ENCODE results near the gene C6. TPM values are rescaled to one million over a fixed set of nuclear protein-coding genes. Genes with fewer than 3 reads are reported as not detected.
"Not testable (repeated sequence)": the region's sequence is repeated elsewhere in the genome, so short reads cannot be mapped to it uniquely, and the experiment has no call there.

The C6 gene
- polyA plus RNA-seq, 3 donors = not detected

- H3K9me3 Mint-ChIP-seq = peaks cover 3 to 15% (median 8%) of the 10 kb centered on the region in 7 donors
- Histone ChIP-seq H3K4me3 (replicated peaks in 1 of 3; ENCODE audit: low read depth in 2 of 3, low read length in 3 of 3) (no peak overlapping the region), H2AFZ (ENCODE audit: insufficient read depth, low read depth, low read length, poor library complexity, severe bottlenecking) (no peak overlapping the region), H3K4me2 (replicated peaks; ENCODE audit: extremely low read depth, low read length, poor library complexity, severe bottlenecking) (no peak overlapping the region), H3K4me1 (ENCODE audit: control insufficient read depth in 1 of 2, insufficient read depth in 2 of 2, low read length in 2 of 2) (no peaks in the 10 kb centered on the region), H3K27me3 (ENCODE audit: control insufficient read depth in 2 of 2, insufficient read depth in 2 of 2, low read length in 2 of 2) (no peaks in the 10 kb centered on the region), H3K36me3 (replicated peaks in 1 of 2; ENCODE audit: control insufficient read depth in 1 of 2, insufficient read depth in 2 of 2, low read length in 2 of 2) (no peaks in the 10 kb centered on the region), H3K27ac (ENCODE audit: low read depth in 1 of 2, low read length in 2 of 2) (no peak overlapping the region), H3K79me2 (ENCODE audit: insufficient read depth, low read length) (no peaks in the 10 kb centered on the region), H4K20me1 (ENCODE audit: insufficient read depth, low read length) (no peaks in the 10 kb centered on the region), H3K9me3 (replicated peaks in 1 of 2; ENCODE audit: control insufficient read depth in 1 of 2, insufficient read depth in 1 of 2, low read length in 2 of 2) (peaks cover 9 to 15% of the 10 kb centered on the region in 2 donors), H3K9ac (ENCODE audit: insufficient read depth, low read length, poor library complexity, severe bottlenecking) (no peak overlapping the region)
- H3K27me3 Mint-ChIP-seq (ENCODE audit: low read depth in 3 of 3) = no peaks in the 10 kb centered on the region
- H3K4me1 Mint-ChIP-seq = no peaks in the 10 kb centered on the region
- H3K4me3 Mint-ChIP-seq = no peak overlapping the region
- no peak overlapping the region for H3K27ac Mint-ChIP-seq
- intact Hi-C loops (cut with micrococcal nuclease) = no loop called here
- H3K36me3 Mint-ChIP-seq = no peaks in the 10 kb centered on the region
- DNase-seq = no peak
- no peak for TF ChIP-seq CTCF (IDR thresholded peaks at IDR 0.05)
Observed at GRCh38 chr5:41234475-41234874, 21.1 kb upstream of the C6 start.

GRCh38 chr5:41232797-41233196, 19.5 kb upstream of the C6 start:
- H3K9ac ChIP-seq (ENCODE audit: insufficient read depth, low read length, poor library complexity, severe bottlenecking) = no peak overlapping the region
- H3K9me3 ChIP-seq (replicated peaks in 1 of 2; ENCODE audit: control insufficient read depth in 1 of 2, insufficient read depth in 1 of 2, low read length in 2 of 2) = peaks cover 7 to 24% of the 10 kb centered on the region in 2 donors
- no peak overlapping the region for H3K4me3 ChIP-seq (replicated peaks in 1 of 3; ENCODE audit: low read depth in 2 of 3, low read length in 3 of 3)
- H3K4me1 ChIP-seq (ENCODE audit: control insufficient read depth in 1 of 2, insufficient read depth in 2 of 2, low read length in 2 of 2) = no peaks in the 10 kb centered on the region
- H3K79me2 ChIP-seq (ENCODE audit: insufficient read depth, low read length) = no peaks in the 10 kb centered on the region
- no peaks in the 10 kb centered on the region for H3K27me3 ChIP-seq (ENCODE audit: control insufficient read depth in 2 of 2, insufficient read depth in 2 of 2, low read length in 2 of 2)
- intact Hi-C loops (cut with micrococcal nuclease) = no loop called here
- H3K27ac ChIP-seq (ENCODE audit: low read depth in 1 of 2, low read length in 2 of 2) = no peak overlapping the region
- no peaks in the 10 kb centered on the region for H4K20me1 ChIP-seq (ENCODE audit: insufficient read depth, low read length)
- Mint-ChIP-seq H3K9me3 (peaks cover 4 to 17% (median 9%) of the 10 kb centered on the region in 7 donors), H3K27me3 (ENCODE audit: low read depth in 3 of 3) (no peaks in the 10 kb centered on the region), H3K4me1 (no peaks in the 10 kb centered on the region), H3K27ac (no peak overlapping the region), H3K36me3 (no peaks in the 10 kb centered on the region), H3K4me3 (no peak overlapping the region)
- no peak for TF ChIP-seq CTCF (IDR thresholded peaks at IDR 0.05)
- H3K36me3 ChIP-seq (replicated peaks in 1 of 2; ENCODE audit: control insufficient read depth in 1 of 2, insufficient read depth in 2 of 2, low read length in 2 of 2) = no peaks in the 10 kb centered on the region
- H2AFZ ChIP-seq (ENCODE audit: insufficient read depth, low read depth, low read length, poor library complexity, severe bottlenecking) = no peak overlapping the region
- no peak overlapping the region for H3K4me2 ChIP-seq (replicated peaks; ENCODE audit: extremely low read depth, low read length, poor library complexity, severe bottlenecking)
- no peak for DNase-seq

DNA sequence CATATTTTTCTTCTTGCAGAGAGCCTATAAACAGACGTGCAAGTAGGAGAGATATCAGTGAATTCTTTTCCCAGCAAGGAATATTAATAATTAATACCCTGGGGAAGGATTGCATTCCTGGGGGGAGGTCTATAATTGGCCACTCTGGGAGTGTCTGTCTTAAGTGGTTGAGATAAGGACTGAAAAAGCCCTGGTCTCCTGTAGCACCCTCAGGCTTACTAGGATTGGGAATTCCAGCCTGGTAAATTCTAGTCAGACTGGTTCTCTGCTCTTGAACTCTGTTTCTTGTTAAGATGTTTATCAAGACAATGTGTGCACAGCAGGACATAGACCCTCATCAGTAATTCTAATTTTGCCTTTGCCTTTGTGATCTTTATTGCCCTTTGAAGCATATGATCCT, 16.9 kb upstream of the C6 start:
- H3K4me3 Mint-ChIP-seq; H3K27me3 ChIP-seq (ENCODE audit: control insufficient read depth in 2 of 2, insufficient read depth in 2 of 2, low read length in 2 of 2); H3K27ac ChIP-seq (ENCODE audit: low read depth in 1 of 2, low read length in 2 of 2); H3K4me2 ChIP-seq (replicated peaks; ENCODE audit: extremely low read depth, low read length, poor library complexity, severe bottlenecking); H3K27me3 Mint-ChIP-seq (ENCODE audit: low read depth in 3 of 3); H3K79me2 ChIP-seq (ENCODE audit: insufficient read depth, low read length); H3K36me3 Mint-ChIP-seq; H2AFZ ChIP-seq (ENCODE audit: insufficient read depth, low read depth, low read length, poor library complexity, severe bottlenecking); H3K36me3 ChIP-seq (replicated peaks in 1 of 2; ENCODE audit: control insufficient read depth in 1 of 2, insufficient read depth in 2 of 2, low read length in 2 of 2); H3K27ac Mint-ChIP-seq; DNase-seq; intact Hi-C loops (cut with micrococcal nuclease); H3K4me3 ChIP-seq (replicated peaks in 1 of 3; ENCODE audit: low read depth in 2 of 3, low read length in 3 of 3); H4K20me1 ChIP-seq (ENCODE audit: insufficient read depth, low read length); H3K4me1 Mint-ChIP-seq; H3K4me1 ChIP-seq (ENCODE audit: control insufficient read depth in 1 of 2, insufficient read depth in 2 of 2, low read length in 2 of 2); H3K9ac ChIP-seq (ENCODE audit: insufficient read depth, low read length, poor library complexity, severe bottlenecking): not testable (repeated sequence)
- peaks cover 4 to 17% (median 11%) of the 10 kb centered on the region in 7 donors for H3K9me3 Mint-ChIP-seq
- peaks cover 7 to 24% of the 10 kb centered on the region in 2 donors for H3K9me3 ChIP-seq (replicated peaks in 1 of 2; ENCODE audit: control insufficient read depth in 1 of 2, insufficient read depth in 1 of 2, low read length in 2 of 2)
- no CpG with 5 or more reads among the region's 1 CpG for WGBS (ENCODE audit: insufficient coverage)
